Globus pallidus (tissue), 1 donor: ENCODE measurements around the gene GRIA2.
A peak's percentile ranks its signal among the peaks of the same experiment; 100 is the strongest.
"Not testable (repeated sequence)": the region's sequence is repeated elsewhere in the genome, so short reads cannot be mapped to it uniquely, and the experiment has no call there.

ENCODE experiments used
- DNase-seq: peaks from one replicate; pipeline ENCODE4 v3.0.0-alpha.2; 2015; ENCODE audit warnings: low spot score

GRIA2 gene

DNA sequence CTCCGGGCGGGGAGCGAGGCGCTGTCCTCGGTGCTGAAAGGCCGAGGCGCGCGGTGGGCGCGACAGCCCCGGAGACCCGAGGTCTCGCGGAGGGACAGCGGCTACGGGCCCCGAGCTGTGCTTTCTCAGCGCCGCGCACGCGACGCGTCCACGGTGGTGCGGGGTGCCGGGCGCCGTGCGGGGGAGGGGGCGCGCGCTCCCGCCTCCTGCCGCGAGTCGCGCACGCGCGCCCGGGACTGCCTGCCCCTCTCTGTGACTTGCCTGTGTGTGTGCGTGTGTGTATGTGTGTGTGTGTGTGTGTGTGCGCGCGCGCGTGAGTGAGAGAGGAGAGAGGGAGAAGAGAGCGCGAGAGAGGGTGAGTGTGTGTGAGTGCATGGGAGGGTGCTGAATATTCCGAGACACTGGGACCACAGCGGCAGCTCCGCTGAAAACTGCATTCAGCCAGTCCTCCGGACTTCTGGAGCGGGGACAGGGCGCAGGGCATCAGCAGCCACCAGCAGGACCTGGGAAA, at the start of gene GRIA2:
TSS of gene GRIA2 (plus strand) at position 358 of the 511 bp plus-strand sequence. CDS start 315 bp downstream, outside the sequence.
- DNase-seq: peak; percentile 80

GRCh38 chr4:157172011-157172410, 48.5 kb upstream of the GRIA2 start:
- DNase-seq: no peak

GRCh38 chr4:157180268-157180667, 40.3 kb upstream of the GRIA2 start:
- not testable (repeated sequence) for DNase-seq

GRCh38 chr4:157184300-157184699, 36.2 kb upstream of the GRIA2 start:
- no peak for DNase-seq

GRCh38 chr4:157185363-157185762, 35.2 kb upstream of the GRIA2 start:
- no peak for DNase-seq

DNA sequence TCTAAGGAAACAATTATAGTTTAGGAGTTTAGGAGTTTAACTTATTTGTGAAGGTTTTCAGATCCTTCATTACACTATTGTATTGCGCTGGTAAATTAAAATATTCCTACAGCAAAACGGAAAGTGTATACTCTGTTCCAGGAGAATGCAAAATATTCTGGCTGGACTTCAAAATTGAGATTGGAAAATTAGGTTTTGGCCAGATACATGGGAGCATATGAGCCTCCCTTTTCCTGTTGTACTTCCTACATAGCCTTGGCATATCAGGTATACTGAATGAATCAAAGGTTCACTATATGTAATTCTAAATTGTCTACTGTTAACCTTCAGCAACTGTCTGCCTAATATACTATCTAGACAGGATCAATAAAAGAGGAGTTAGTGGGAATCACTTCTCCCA, 25.2 kb upstream of the GRIA2 start:
- no peak for DNase-seq

GRCh38 chr4:157196046-157196445, 24.5 kb upstream of the GRIA2 start:
- DNase-seq: no peak

GRCh38 chr4:157204634-157205244, 15.8 kb upstream of the GRIA2 start:
- DNase-seq: no peak

GRCh38 chr4:157217708-157218107, 2.8 kb upstream of the GRIA2 start:
- no peak for DNase-seq

- DNase-seq: no peak
Observed at GRCh38 chr4:157219711-157220370, 687 bp upstream of the GRIA2 start.

DNA sequence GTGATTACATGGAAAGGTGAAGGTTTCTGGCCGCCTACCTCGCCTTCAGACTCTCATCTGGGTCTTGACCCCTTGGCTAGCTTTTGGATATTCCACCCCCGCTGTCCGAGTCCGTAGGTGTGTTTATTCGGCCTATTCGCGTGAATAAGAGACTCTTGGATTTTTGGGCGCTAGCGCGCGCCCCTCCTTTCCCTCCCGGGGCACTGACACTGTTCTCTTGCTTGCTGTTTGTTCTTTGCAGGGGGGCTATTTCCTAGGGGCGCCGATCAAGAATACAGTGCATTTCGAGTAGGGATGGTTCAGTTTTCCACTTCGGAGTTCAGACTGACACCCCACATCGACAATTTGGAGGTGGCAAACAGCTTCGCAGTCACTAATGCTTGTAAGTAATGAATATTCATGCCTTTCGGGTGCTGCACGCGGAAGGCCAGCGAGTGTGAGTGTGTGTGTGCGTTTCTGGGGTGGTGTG, 932 bp downstream of the GRIA2 start:
- peak; percentile 72 for DNase-seq

GRCh38 chr4:157221895-157222770, 1.6 kb downstream of the GRIA2 start:
- peak; percentile 75 for DNase-seq

DNA sequence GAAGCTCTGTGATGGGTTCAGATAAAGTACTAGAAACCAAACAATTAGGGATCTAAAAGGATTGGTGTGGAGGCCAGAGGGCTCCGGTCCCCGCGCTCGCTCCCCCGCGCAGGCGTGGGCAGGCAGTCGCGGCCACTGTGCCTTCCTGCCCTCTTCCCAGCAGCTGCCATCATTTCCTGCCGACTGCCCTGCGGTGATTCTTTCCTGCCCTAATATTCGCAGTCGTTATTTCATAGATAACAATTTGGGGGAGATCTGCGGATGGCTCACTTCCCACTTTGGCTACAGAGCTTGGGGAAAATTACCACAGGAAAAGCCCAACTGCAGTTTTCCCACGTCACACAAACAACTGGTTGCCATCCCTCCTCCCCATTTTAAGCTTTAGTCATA, 2.2 kb downstream of the GRIA2 start:
- DNase-seq: peak; percentile 50

GRCh38 chr4:157223456-157223855, 2.9 kb downstream of the GRIA2 start:
- peak; percentile 56 for DNase-seq

- peak; percentile 26 for DNase-seq
Observed at GRCh38 chr4:157225096-157225495, 4.6 kb downstream of the GRIA2 start.

- DNase-seq: peak; percentile 48
Observed at GRCh38 chr4:157226035-157226434, 5.5 kb downstream of the GRIA2 start.

GRCh38 chr4:157226601-157227000, 6.1 kb downstream of the GRIA2 start:
- peak; percentile 31 for DNase-seq

GRCh38 chr4:157231525-157231924, 11.0 kb downstream of the GRIA2 start:
- DNase-seq: no peak

DNA sequence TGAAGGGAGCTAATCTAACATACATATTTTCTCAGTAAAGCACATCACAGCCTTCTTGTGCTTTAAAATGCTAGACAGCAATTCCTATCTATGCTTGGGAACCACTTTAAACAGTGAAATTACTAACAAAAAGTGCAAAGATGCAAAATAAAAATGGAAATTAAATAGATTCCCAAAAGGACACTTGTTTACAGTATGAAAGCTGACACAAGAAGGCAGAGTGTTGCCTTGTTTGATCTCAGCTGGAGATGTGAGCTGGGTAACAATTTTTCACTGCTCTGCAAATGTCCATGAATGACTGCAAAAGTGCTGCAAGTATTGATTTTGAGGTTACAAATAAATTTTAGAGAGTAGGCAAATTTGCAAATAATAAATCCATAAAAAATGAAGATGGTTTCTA, 22.3 kb downstream of the GRIA2 start:
- DNase-seq: peak; percentile 67

DNA sequence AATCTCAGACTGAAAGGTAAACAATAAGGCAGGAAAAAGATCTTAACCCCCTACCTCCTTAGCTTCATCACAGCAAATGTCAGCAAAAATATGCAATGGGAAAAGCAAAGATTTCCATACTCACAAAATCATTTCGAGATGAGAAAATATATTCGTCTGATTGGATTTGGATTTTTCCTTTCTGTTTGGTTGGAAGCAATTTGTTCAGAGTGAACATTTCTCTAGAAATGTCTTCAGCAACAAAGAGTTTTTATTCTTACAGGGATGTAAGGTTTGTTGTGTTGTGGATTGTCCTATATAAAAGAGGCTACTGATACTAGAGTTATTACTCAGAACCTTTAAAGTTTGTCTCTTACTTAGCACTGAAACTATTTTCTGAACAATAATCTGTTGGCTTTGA, 23.8 kb downstream of the GRIA2 start:
- no peak for DNase-seq

DNA sequence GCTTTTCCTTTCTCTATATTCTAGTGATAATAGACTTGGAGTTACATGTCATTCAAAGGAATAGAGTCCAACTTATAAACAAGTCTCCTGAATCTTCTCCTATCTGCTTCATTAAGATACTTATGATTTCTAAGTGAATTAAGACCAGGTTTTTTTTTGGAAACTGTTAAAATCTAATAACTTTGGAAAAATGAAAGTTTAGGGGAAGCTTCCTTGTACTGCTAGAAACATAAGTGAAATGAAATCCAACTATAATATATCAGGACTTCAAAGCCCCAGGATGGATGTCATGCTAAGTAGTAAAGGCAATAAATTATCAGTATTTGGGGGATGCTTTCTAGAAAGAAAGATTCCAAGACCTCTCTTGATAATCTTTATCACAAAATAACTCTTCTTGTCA, 24.8 kb downstream of the GRIA2 start:
- DNase-seq: peak; percentile 34

- no peak for DNase-seq
Observed at GRCh38 chr4:157246964-157247363, 26.4 kb downstream of the GRIA2 start.

DNA sequence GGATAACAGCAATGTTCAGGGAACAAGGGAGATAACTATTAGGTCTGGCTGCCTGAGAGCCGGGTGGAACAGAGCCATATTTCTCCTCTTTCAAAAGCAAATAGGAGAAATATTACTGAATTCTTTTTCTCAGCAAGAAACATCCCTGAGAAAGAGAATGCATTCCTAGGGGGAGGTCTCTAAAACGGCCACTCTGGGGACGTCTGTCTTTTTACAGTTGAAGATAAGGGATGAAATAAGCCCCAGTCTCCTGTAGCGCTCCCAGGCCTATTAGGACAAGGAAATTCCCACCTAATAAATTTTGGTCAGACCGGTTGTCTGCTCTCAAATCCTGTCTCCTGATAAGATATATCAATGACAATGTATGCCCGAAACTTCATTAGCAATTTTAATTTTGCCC, 37.6 kb downstream of the GRIA2 start:
- DNase-seq: not testable (repeated sequence)
